ENCODE measurements around the gene ROBO1.

The ROBO1 gene

GRCh38 chr3:78665776-78666469 lies 1101.9 kb downstream of the ROBO1 start:
- no peak for DNase-seq

GRCh38 chr3:78665101-78665500 lies 1102.7 kb downstream of the ROBO1 start:
- no peak for DNase-seq

GRCh38 chr3:78660957-78661356 lies 1106.8 kb downstream of the ROBO1 start:
- no peak for DNase-seq

GRCh38 chr3:78659386-78659987 lies 1108.3 kb downstream of the ROBO1 start:
- DNase-seq: peak; percentile 40

- DNase-seq: no peak
Observed at GRCh38 chr3:78647726-78648125, 1120.1 kb downstream of the ROBO1 start.

- DNase-seq: peak; percentile 38
Observed at GRCh38 chr3:78645628-78646310, 1122.0 kb downstream of the ROBO1 start.

- no peak for DNase-seq
Observed at GRCh38 chr3:78644847-78645246, 1123.0 kb downstream of the ROBO1 start.

- no peak for DNase-seq
Observed at GRCh38 chr3:78642226-78643035, 1125.4 kb downstream of the ROBO1 start.

- no peak for DNase-seq
Observed at GRCh38 chr3:78641703-78642102, 1126.1 kb downstream of the ROBO1 start.

GRCh38 chr3:78634316-78634715 lies 1133.5 kb downstream of the ROBO1 start:
- no peak for DNase-seq

GRCh38 chr3:78633626-78634025 lies 1134.2 kb downstream of the ROBO1 start:
- DNase-seq: no peak

- DNase-seq: no peak
Observed at GRCh38 chr3:78632925-78633553, 1134.8 kb downstream of the ROBO1 start.

- DNase-seq: no peak
Observed at GRCh38 chr3:78629544-78629943, 1138.3 kb downstream of the ROBO1 start.

- DNase-seq: no peak
Observed at GRCh38 chr3:78621061-78621716, 1146.6 kb downstream of the ROBO1 start.

- no peak for DNase-seq
Observed at GRCh38 chr3:78614486-78614885, 1153.3 kb downstream of the ROBO1 start.

GRCh38 chr3:78613421-78613879 lies 1154.3 kb downstream of the ROBO1 start:
- DNase-seq: peak; percentile 53

GRCh38 chr3:78611278-78611677 lies 1156.5 kb downstream of the ROBO1 start:
- no peak for DNase-seq

- DNase-seq: no peak
Observed at GRCh38 chr3:78610462-78611125, 1157.2 kb downstream of the ROBO1 start.

GRCh38 chr3:78606756-78607155 lies 1161.0 kb downstream of the ROBO1 start:
- DNase-seq: no peak

GRCh38 chr3:78605178-78605577 lies 1162.6 kb downstream of the ROBO1 start:
- no peak for DNase-seq

GRCh38 chr3:78604341-78604740 lies 1163.5 kb downstream of the ROBO1 start:
- DNase-seq: no peak

- DNase-seq: no peak
Observed at GRCh38 chr3:78601249-78601648, 1166.5 kb downstream of the ROBO1 start.
